ENCODE results near the gene AGPS.
"Not testable (repeated sequence)": the region's sequence is repeated elsewhere in the genome, so short reads cannot be mapped to it uniquely, and the experiment has no call there.

Gene AGPS

DNA sequence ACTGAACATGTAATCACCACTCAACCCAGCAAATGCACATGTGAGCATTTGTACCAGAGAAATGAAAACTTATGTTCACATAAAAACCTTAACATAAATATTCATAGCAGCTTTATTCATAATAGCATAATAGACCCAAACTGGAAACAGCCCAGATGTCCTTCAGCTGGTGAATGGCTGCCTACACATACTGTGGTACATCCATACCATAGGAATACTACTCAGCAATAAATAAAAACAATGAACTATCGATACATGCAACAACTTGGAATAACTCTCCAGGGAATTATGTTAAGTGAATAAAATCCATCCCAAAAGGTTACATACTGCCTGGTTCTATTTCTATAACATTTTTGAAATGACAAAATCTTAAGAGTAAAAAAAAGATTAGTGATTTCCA lies 140.0 kb downstream of the AGPS start:
- no peak for DNase-seq

DNA sequence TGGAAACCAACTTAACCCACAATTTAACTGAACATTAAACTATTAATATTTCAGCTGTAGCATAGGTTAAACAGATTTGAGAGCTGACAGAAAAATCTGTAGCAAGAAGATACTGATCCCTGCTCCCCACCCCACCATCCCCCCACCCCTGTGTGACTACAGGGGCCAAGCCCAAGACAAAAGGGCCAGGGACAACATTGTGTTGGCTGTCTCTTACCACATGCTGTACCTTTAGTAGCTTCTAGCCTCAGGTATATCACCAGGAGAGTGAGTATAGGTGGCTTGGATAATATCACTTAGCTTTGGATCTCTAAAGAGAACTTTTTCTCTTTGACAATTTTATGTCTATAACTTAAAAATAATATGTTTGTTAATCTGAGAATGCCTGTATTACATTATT lies 140.7 kb downstream of the AGPS start:
- no peak for DNase-seq

DNA sequence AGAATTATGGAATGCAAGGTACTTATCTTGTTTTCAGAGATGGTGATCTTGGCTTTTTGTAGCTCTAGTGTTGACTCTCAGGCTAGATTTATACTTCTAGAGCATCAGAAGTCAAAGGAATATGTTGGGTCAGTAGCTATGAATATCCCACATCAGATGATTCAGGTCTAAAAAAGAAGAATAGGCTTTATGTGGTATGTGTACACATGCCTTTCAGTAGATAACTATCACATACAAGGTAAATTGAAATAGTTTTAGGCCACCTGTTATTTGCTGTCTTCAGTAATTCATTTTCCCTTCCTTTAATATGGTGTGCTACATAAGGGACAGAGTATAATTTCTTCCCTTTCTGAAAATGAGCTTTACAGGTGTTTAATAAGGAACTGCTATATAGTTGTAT lies 142.4 kb downstream of the AGPS start:
- DNase-seq: no peak

- peak; percentile 48 for DNase-seq
Observed at GRCh38 chr2:177535958-177536504, 143.5 kb downstream of the AGPS start.

GRCh38 chr2:177537213-177537612 lies 144.6 kb downstream of the AGPS start:
- no peak for DNase-seq

DNA sequence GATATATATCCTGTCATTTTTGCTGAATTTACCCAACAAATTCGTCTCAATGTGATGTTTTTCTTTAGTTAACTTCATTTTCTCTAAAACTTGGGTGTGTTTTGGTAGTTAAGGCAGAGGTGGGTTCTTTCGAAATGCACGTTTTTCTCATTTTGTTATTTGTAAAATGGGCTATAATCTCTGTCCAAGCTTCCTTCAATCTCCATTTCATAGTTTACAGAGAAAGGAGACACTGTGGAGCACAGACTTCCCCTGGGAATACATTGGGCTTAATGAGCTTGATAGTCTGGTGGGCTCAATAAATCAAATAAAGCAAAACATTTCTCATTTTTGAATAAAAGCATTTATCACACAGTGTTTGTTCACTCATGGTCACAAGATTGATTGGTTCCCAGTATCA lies 145.1 kb downstream of the AGPS start:
- DNase-seq: no peak

- DNase-seq: peak; percentile 67
Observed at GRCh38 chr2:177538323-177538722, 145.8 kb downstream of the AGPS start.

DNA sequence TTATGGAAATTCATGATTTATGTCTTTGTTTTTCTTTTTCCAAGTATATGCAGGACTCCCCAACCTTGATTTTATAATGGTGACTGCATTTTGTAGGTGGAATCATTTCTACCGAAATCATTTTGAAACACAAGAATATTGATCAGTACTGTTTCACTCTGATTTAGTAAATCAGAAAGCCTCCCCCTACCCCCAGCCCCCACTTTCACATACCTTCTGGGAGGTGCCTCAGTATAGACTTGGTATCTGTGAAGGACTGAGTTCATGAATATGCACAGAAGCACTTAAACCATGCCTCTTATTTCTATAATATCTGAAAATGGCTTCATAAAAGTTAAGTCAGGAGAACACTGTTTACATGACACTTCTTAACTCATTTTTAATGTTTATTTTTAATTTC lies 147.7 kb downstream of the AGPS start:
- DNase-seq: no peak

DNA sequence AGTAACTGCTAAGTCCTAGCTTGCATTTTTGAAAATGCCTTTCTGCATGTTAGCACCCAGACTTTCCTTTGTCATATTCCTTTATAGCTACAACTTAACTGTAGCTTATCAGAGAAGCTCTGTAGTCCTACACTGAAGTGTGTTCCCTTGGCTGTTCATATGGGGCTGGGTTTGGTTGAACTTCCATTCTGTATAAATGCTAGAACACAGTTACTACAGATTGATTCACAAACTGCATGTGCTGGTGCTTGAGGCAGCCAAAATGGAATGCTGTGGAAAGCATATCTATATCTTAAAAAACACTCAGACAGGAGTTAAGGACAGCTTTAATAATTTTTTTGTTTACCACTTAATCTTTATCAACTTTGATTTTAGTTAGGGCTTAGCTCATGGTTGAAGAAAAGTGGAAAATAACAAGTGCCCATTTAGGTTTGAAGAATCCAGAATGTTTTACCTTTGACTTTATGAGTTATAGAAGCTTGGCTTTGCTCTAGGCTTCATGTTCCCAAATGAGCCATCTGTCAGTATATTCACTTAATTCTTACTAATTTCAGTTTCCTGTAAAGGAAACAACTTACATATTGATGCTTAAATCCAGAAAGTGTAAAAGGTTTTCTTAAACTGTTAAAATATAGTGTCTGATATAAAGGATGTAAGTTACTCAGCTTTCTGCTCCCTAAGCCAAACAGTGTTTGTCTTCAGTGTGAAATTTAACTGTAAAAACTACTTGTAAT lies 148.9 kb downstream of the AGPS start:
- no peak for DNase-seq

GRCh38 chr2:177542396-177542795 lies 149.8 kb downstream of the AGPS start:
- no peak for DNase-seq

DNA sequence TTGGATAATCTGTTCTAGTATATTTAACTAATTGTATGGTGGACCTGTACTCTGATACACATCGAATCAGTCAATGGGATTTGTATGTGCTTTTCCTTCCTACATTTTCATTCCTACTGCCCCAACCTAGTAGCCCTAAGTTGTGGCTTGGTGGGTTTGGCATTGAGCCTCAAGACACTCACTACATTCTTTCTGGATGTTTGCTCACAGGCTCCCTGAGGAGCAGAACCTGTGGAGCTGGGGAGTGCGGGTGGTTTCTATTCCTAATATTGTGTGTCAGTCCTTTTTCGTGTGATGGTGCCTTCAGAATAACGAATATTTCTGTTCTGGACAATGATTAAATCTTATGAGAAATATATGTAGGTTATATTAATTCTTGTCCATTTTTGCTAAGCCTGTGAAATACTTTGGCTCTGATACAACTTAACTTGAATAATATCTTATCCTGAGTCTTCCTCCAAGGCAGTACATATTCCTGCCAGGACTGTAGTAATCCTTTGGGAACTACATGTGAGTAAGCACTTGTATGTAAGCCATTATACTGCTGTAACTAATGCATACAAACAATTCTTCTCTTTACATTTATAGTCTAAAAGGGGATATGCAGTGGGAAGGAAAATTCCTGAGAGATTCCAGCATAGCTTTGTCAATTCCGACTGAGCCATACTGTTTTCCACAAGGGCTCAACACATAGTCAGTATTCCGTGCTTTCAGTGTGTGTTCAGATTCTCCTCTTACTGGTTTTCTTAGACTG lies 150.6 kb downstream of the AGPS start:
- DNase-seq: peak; percentile 24

DNA sequence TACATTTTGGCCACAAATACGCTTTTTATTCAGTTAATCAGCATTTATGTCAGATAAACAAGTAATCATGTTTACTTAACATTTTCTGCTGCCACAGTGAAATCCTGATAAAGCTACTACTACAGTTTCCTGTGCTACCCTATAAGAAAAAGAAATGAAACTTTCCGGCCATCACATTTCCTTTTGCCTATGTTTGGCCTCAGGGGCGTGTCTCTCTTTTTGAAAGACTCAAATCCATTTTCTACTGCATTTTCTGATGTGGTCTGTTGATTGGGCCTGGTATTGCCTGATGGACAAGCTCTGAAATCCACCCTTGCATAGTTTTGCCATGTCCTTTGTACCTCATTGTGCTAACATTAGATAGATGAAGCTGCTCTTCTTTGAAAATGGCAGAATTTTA lies 152.6 kb downstream of the AGPS start:
- DNase-seq: no peak

DNA sequence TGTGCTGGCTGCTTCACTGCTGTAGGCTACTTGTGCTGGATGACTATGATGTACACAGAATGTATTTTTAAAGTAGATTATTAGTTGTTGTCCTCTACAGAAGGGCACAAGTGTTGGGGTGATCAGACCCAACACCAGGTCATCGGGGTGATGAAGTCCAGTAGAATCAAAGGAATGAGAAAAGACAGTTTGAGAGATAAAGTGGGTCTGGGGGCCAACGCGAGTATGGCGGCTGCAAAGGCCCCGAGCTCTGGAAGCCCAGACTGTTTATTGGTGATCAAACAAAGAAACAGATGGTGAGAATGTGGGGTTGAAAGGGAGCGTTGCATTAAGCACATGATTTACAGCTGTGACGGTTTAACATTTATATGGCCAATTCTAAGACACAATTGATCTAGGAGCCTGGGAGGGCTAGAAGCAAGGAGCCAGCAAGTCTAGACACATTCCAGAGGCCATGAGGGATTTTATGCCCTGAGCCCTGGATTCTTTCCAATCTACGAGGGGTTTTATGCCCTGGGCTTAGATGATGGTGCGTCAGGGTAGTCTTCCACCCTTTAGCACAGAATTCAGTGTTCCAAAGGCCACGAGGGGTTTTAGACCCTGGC lies 153.5 kb downstream of the AGPS start:
- DNase-seq: no peak

DNA sequence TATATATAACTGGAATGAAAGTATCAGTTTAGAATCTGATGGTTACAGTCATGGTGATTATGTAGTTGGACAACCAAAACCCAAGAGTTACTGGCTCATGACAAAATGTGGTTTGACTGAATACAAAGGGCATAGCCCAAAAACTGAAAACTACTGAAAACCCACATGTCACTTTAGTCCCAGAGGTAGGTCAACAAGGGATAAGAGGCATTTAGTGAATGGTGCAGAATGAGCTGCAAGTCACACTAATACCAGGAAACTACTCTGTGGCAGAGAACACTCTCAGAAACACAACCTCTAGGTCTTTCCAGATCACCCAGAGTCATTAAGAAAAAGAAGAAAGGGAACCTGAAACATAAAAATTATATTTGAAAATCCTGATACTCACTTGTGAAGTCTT lies 154.5 kb downstream of the AGPS start:
- DNase-seq: no peak

DNA sequence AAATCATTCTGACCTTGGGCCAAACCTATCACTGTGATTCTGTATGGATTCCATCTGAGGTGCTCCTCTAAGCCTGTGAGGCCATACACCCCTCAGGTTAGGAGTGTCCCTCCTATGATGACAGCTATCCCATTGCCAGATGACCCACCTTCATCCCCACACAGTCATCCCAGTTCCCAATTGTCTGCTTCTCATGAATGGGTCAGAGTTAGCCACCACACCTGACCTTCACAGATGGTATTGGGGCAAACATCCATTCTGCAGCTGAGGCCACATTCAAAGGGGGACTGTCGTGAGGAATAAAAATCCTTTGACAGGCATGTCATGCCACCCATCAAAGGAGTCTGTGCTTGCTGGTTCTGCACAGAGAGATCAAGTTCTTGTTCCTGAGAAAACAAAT lies 155.2 kb downstream of the AGPS start:
- no peak for DNase-seq

GRCh38 chr2:177548636-177549035 lies 156.1 kb downstream of the AGPS start:
- no peak for DNase-seq

GRCh38 chr2:177549171-177549570 lies 156.6 kb downstream of the AGPS start:
- DNase-seq: no peak

DNA sequence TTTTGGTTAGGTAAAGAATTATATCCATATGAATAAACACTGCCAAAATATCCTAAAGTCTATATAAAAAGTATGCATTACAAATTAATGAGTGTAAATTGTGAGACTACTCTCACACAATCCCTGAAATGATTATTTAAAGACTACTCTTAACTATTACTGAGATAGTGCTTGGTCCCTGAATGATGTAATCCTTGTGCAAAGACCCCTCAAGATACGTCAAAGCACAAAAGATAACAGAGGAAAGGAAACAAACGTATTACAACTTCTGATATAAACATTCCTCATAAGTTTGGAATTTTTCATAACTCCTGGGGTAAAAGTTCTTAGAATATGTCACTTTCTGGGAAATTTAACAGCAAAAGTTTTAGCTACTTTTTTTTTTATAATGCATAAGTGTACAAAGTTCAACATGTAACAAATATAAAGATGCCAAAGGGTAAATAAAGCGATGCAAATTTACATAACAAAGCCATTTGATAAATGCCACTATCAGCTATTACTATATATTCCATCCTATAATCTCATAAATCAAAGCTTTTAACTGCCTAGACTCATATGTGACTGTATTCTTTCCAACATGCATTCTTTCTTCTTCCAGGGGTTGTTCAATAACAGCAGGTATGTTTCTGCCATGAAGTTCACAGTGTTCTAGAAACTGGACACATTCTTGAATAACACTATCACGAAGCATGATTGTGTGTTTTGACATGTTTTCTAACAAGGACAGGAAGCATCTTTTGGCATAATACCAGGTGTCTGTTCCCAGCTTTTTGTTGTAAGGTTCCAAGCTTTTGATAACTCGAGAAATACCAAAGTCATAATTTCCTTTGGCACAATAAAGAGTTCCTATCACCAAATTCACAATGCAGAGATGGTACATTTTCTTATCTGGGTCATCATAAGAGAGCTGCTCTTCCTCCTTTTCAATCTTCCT lies 158.0 kb downstream of the AGPS start:
- no peak for DNase-seq

DNA sequence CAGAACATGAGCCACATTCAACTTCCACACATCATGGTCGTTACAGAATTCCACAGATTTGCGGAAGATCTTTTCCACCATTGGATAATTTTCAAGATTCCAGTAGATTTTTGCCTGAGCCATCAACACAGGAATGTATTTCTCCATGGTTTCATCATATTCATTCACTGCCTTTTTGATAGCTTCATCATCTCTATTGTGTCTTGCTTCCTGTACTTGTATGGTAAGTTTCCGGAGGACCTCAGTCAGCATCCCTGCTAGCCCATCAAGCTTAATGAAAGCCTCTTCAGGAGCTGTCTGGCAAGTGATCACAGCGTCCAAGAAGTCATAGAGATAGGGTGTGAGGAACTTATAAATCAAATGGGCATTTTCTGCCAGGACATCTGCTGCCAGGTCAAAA lies 158.8 kb downstream of the AGPS start:
- DNase-seq: not testable (repeated sequence)

DNA sequence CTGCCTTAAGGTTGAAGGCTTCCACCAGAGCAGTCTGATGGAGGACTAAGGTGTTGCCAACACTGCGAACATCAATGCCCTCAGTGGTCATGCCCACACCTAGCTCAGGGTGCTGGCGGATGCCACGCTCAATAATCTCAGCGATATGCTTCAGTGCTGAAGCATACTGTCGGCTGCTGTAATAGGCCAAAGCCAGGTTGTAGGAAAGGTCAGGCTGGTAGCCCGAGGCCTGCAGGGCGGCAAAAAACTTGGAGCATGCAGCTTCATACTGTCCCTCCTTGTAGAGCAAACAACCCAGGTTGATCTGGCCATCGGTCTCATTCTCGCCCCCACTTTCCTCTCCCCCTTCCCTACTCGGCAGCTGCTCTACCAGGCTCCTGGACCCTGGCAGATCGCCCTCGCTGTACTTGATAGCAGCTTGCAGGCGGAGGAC lies 159.4 kb downstream of the AGPS start:
- DNase-seq: no peak

GRCh38 chr2:177552422-177553175 lies 160.0 kb downstream of the AGPS start:
- DNase-seq: peak; percentile 98
